HEK293 (cell line): ENCODE results near the gene IRF2BPL.

ENCODE experiments used
- CTCF ChIP-seq: fragments of 450-650 bp; formaldehyde crosslinking; IDR thresholded peaks from 2 replicates; pipeline ENCODE4 v1.5.1; 2016; ENCODE audit warnings: missing biosample characterization, missing genetic modification characterization
- OSR2 ChIP-seq: fragments of 450-650 bp; formaldehyde crosslinking; IDR thresholded peaks from 2 replicates; pipeline ENCODE4 v1.5.1; 2016; ENCODE audit warnings: missing biosample characterization, missing genetic modification characterization
- REST ChIP-seq: fragments of 450-650 bp; formaldehyde crosslinking; IDR thresholded peaks from 2 replicates; pipeline ENCODE4 v1.5.1; 2016; ENCODE audit warnings: missing biosample characterization, missing genetic modification characterization
- TRIM28 ChIP-seq: IDR thresholded peaks from 2 replicates; pipeline ENCODE4 v1.6.1; 2011; ENCODE audit warnings: low read length, control low read depth, borderline replicate concordance
- ZBTB17 ChIP-seq: fragments of 450-650 bp; formaldehyde crosslinking; IDR thresholded peaks from 2 replicates; pipeline ENCODE4 v1.5.1; 2016; ENCODE audit warnings: missing biosample characterization, missing genetic modification characterization
- ZNF174 ChIP-seq: fragments of 450-650 bp; formaldehyde crosslinking; IDR thresholded peaks from 2 replicates; pipeline ENCODE4 v1.5.0; 2017; ENCODE audit warnings: missing biosample characterization, mild to moderate bottlenecking, missing genetic modification characterization
- ZNF221 ChIP-seq: fragments of 450-650 bp; formaldehyde crosslinking; IDR thresholded peaks from 2 replicates; pipeline ENCODE4 v1.5.1; 2017; ENCODE audit warnings: missing biosample characterization, missing genetic modification characterization, borderline replicate concordance
- ZNF549 ChIP-seq: fragments of 450-650 bp; IDR thresholded peaks from 2 replicates; pipeline ENCODE4 v1.5.1; 2018; ENCODE audit warnings: missing biosample characterization, missing genetic modification characterization, mild to moderate bottlenecking, inconsistent platforms, moderate library complexity
- ZNF629 ChIP-seq: fragments of 450-650 bp; formaldehyde crosslinking; IDR thresholded peaks from 2 replicates; pipeline ENCODE4 v1.5.1; 2017; ENCODE audit warnings: missing biosample characterization, missing genetic modification characterization
- ZNF639 ChIP-seq: fragments of 450-650 bp; formaldehyde crosslinking; IDR thresholded peaks from 2 replicates; pipeline ENCODE4 v1.5.1; 2016; ENCODE audit warnings: missing biosample characterization, missing genetic modification characterization

GRCh38 chr14:77063571-77064171, 35.2 kb upstream of the IRF2BPL start:
- no peak for TF ChIP-seq CTCF (tag by site-specific recombination)
- TF ChIP-seq OSR2 (tag by site-specific recombination) = no peak
- TF ChIP-seq ZNF629 = no peak
- no peak for TF ChIP-seq REST
- no peak for TF ChIP-seq ZNF174 (tag by site-specific recombination)
- TF ChIP-seq ZBTB17 = no peak
- TF ChIP-seq ZNF549 = no peak
- TF ChIP-seq TRIM28 = no peak
- TF ChIP-seq ZNF221 (tag by site-specific recombination) = no peak
- TF ChIP-seq ZNF639 (tag by site-specific recombination) = no peak
